GM23338 (cell line): ENCODE results near the gene GATA5. TPM values are rescaled to one million over a fixed set of nuclear protein-coding genes. Genes with fewer than 3 reads are reported as not detected.

Experiments
- ATAC-seq: fragments of 200-7000 bp; cut with Tn5 transposase; 3 replicates; pipeline ENCODE4 v1.9.1; 2020
- DNase-seq: peaks from one replicate; pipeline ENCODE4 v3.0.0-alpha.2; 2015; ENCODE audit warnings: low spot score
- H2AFZ ChIP-seq: fragments of 200-600 bp; sonication (generic); 2 replicates; pipeline ENCODE4 v1.8.0; 2016; ENCODE audit warnings: antibody characterized with exemption, mild to moderate bottlenecking, moderate library complexity
- H3F3A ChIP-seq: fragments of 200-600 bp; sonication (generic); replicated peaks from 2 replicates; pipeline ENCODE4 v1.8.0; 2017; ENCODE audit warnings: antibody characterized with exemption, mixed run types, low read depth
- H3K27ac ChIP-seq: fragments of 200-600 bp; sonication (generic); 2 replicates; pipeline ENCODE4 v1.6.1; 2016; ENCODE audit warnings: low read depth
- H3K27me3 ChIP-seq: fragments of 200-600 bp; sonication (generic); 2 replicates; pipeline ENCODE4 v1.8.0; 2016; ENCODE audit warnings: mild to moderate bottlenecking, mixed run types, moderate library complexity; ENCODE audit not compliant: insufficient read depth
- H3K36me3 ChIP-seq: fragments of 200-600 bp; sonication (generic); 2 replicates; pipeline ENCODE4 v1.8.0; 2016; ENCODE audit warnings: mild to moderate bottlenecking; ENCODE audit not compliant: insufficient read depth
- H3K4me1 ChIP-seq: fragments of 200-600 bp; sonication (generic); 2 replicates; pipeline ENCODE4 v1.8.0; 2016; ENCODE audit warnings: mild to moderate bottlenecking, moderate library complexity; ENCODE audit not compliant: insufficient read depth
- H3K4me2 ChIP-seq: fragments of 200-600 bp; sonication (generic); 2 replicates; pipeline ENCODE4 v1.7.1; 2017; ENCODE audit warnings: mixed run types
- H3K4me3 ChIP-seq: fragments of 200-600 bp; sonication (generic); 2 replicates; pipeline ENCODE4 v1.6.1; 2016; ENCODE audit warnings: mixed run types
- H3K79me2 ChIP-seq: fragments of 200-600 bp; sonication (generic); replicated peaks from 2 replicates; pipeline ENCODE4 v1.8.0; 2017; ENCODE audit warnings: mild to moderate bottlenecking; ENCODE audit not compliant: insufficient read depth
- H3K9me2 ChIP-seq: fragments of 200-600 bp; sonication (generic); 2 replicates; pipeline ENCODE4 v1.8.0; 2017; ENCODE audit not compliant: insufficient read depth
- H4K20me1 ChIP-seq: fragments of 200-600 bp; sonication (generic); replicated peaks from 2 replicates; pipeline ENCODE4 v1.8.0; 2017; ENCODE audit warnings: mild to moderate bottlenecking; ENCODE audit not compliant: insufficient read depth
- H3K27ac Mint-ChIP-seq: 2 replicates; pipeline ENCODE4 v1.8.0; 2020; ENCODE audit warnings: inconsistent platforms, mild to moderate bottlenecking, moderate library complexity, mixed read lengths
- H3K27me3 Mint-ChIP-seq: 3 replicates; pipeline ENCODE4 v1.8.0; 2022; ENCODE audit warnings: low read depth, mild to moderate bottlenecking, moderate library complexity, mixed read lengths, inconsistent platforms; ENCODE audit not compliant: insufficient read depth, poor library complexity
- H3K36me3 Mint-ChIP-seq: 3 replicates; pipeline ENCODE4 v1.8.0; 2021; ENCODE audit warnings: low read depth, mild to moderate bottlenecking, inconsistent platforms, moderate library complexity, mixed read lengths
- H3K4me1 Mint-ChIP-seq: 3 replicates; pipeline ENCODE4 v1.8.0; 2020; ENCODE audit warnings: mild to moderate bottlenecking, inconsistent platforms, mixed read lengths
- H3K4me3 Mint-ChIP-seq: 3 replicates; pipeline ENCODE4 v1.8.0; 2021; ENCODE audit warnings: moderate library complexity, mild to moderate bottlenecking, inconsistent platforms, mixed read lengths
- H3K9me3 Mint-ChIP-seq: 3 replicates; pipeline ENCODE4 v1.8.0; 2020; ENCODE audit warnings: moderate library complexity, mild to moderate bottlenecking, inconsistent platforms, mixed read lengths
- CREB1 ChIP-seq: fragments of 250-450 bp; sonication (Bioruptor Pico); IDR thresholded peaks from 2 replicates; pipeline ENCODE4 v1.5.0; 2020; ENCODE audit warnings: low read depth, mild to moderate bottlenecking, moderate library complexity
- CTCF ChIP-seq, 2 experiments: fragments of 200-600 bp in 1 of 2; sonication (generic) in 1 of 2; conservative IDR thresholded peaks; 2 replicates each; pipeline versions ENCODE4 v1.5.1 to v1.6.1; 2016 to 2017; ENCODE audit warnings: antibody characterized with exemption in 2 of 2, low read depth in 2 of 2, mild to moderate bottlenecking in 2 of 2, moderate library complexity in 1 of 2
- EZH2 ChIP-seq: fragments of 200-600 bp; sonication (generic); IDR thresholded peaks from one replicate; pipeline ENCODE4 v1.8.0; 2017; ENCODE audit warnings: antibody characterized with exemption, mild to moderate bottlenecking, low read depth; ENCODE audit not compliant: unreplicated experiment
- EZH2phosphoT487 ChIP-seq: fragments of 200-600 bp; sonication (generic); IDR thresholded peaks from one replicate; pipeline ENCODE4 v1.8.1; 2018; ENCODE audit warnings: antibody characterized with exemption; ENCODE audit not compliant: unreplicated experiment
- JUNB ChIP-seq: IDR thresholded peaks from one replicate; pipeline ENCODE4 v1.6.1; 2016; ENCODE audit warnings: antibody characterized with exemption; ENCODE audit not compliant: unreplicated experiment
- NANOG ChIP-seq: IDR thresholded peaks from 2 replicates; pipeline ENCODE4 v1.6.1; 2016; ENCODE audit warnings: antibody characterized with exemption, borderline replicate concordance
- POLR2AphosphoS5 ChIP-seq: IDR thresholded peaks from 2 replicates; pipeline ENCODE4 v1.6.1; 2016; ENCODE audit warnings: antibody characterized with exemption, low read depth
- REST ChIP-seq: IDR thresholded peaks from one replicate; pipeline ENCODE4 v1.6.1; 2018; ENCODE audit warnings: antibody characterized with exemption; ENCODE audit not compliant: unreplicated experiment
- STAT1 ChIP-seq: IDR thresholded peaks from one replicate; pipeline ENCODE4 v1.6.1; 2016; ENCODE audit warnings: antibody characterized with exemption; ENCODE audit not compliant: unreplicated experiment
- ZNF114 ChIP-seq: fragments of 250-450 bp; sonication (Bioruptor Pico); IDR thresholded peaks from 2 replicates; pipeline ENCODE4 v1.5.0; 2020; ENCODE audit warnings: mild to moderate bottlenecking, moderate library complexity
- ZNF331 ChIP-seq: fragments of 250-450 bp; sonication (Bioruptor Pico); IDR thresholded peaks from 2 replicates; pipeline ENCODE4 v1.5.0; 2020; ENCODE audit warnings: low read depth, mild to moderate bottlenecking, moderate library complexity
- long read RNA-seq: library from polyadenylated mRNA; unstranded; transcript quantifications from one replicate; pipeline ENCODE4 v2.0.0, GENCODE V29; 2020; ENCODE audit not compliant: unreplicated experiment
- polyA plus RNA-seq: library from polyadenylated mRNA; unstranded; fragments of >200 nt; fragmentation: Nextera tagmentation; extraction: Ambion mirVana; gene quantifications from 2 replicates; pipeline ENCODE4 v1.2.1, GENCODE V29; 2016
- total RNA-seq: library from RNA; depleted of rRNA; stranded (reverse); fragments of >200 nt; shearing (Covaris generic); gene quantifications from 2 replicates; pipeline ENCODE4 v1.2.3, GENCODE V29; 2014; rRNA removed
- TF ChIP-seq, protein P1 (sequence below): IDR thresholded peaks from 2 replicates; pipeline ENCODE4 v1.6.1; 2016; ENCODE audit warnings: antibody characterized with exemption

GATA5 gene
- total RNA-seq (0.73 and 1.2 TPM in 2 replicates), polyA plus RNA-seq (0.31 and 0.60 TPM in 2 replicates)
- long read RNA-seq, result 0 reads

GRCh38 chr20:62475772-62476055 lies at the start of gene GATA5:
TSS of gene GATA5 (minus strand) at chr20:62475995. CDS start at chr20:62475521, 474 bp downstream.
- no peak within 1 kb of the TSS for H3K27ac Mint-ChIP-seq
- no peaks in the 10 kb centered on the region for H4K20me1 ChIP-seq
- TF ChIP-seq ZNF114 (CRISPR knock-in tag), result no peak
- H3F3A ChIP-seq, result 0 out of 2 replicates have a peak, but pooled peaks cover 7% of the 10 kb centered on the region
- peaks cover 22% of the 10 kb centered on the region for H3K4me1 Mint-ChIP-seq
- no peaks in the 10 kb centered on the region for H3K79me2 ChIP-seq
- DNase-seq, result no peak
- ATAC-seq, result peak; percentile 11
- H2AFZ ChIP-seq, result peak within 1 kb of the TSS; percentile 83
- H3K9me3 Mint-ChIP-seq, result 0 out of 3 replicates have a peak, but pooled peaks cover 3% of the 10 kb centered on the region
- peaks cover 71% of the 10 kb centered on the region for H3K27me3 Mint-ChIP-seq
- H3K4me3 Mint-ChIP-seq, result peak within 1 kb of the TSS; percentile 63
- H3K4me1 ChIP-seq, result peaks cover 8% of the 10 kb centered on the region
- peaks cover 4% of the 10 kb centered on the region; the same call in 1 of the 3 replicates for H3K36me3 Mint-ChIP-seq
- H3K27ac ChIP-seq, result no peak within 1 kb of the TSS
- no peaks in the 10 kb centered on the region for H3K36me3 ChIP-seq
- H3K27me3 ChIP-seq, result peaks cover 66% of the 10 kb centered on the region
- no peaks in the 10 kb centered on the region for H3K9me2 ChIP-seq
- peak within 1 kb of the TSS; percentile 84 for H3K4me2 ChIP-seq
- peak within 1 kb of the TSS; percentile 64 for H3K4me3 ChIP-seq

DNA sequence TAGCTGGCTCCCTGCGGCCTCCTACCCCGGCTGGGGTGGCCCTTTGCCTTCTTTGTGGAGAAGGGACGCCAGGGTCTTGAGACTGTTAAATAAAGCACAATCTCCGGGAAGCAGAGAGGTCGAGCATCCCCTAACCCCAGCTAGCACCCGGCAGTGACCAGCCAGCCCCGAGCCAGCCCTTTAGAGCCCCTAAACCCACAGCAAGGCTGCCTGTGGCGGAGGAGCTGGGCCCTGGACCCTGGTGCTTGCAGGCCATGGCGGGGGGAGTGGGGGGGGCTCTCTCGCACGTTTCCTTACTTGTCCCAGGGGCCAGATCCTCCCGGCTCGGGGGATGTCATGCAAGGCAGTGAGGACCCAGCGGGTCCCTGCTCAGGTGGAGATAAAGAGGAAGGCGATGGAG lies 49.2 kb upstream of the GATA5 start:
- no peak overlapping the region for H3K27ac Mint-ChIP-seq
- no peaks in the 10 kb centered on the region for H3K36me3 ChIP-seq
- 0 out of 2 replicates have a peak, but pooled peaks cover 3% of the 10 kb centered on the region for H3F3A ChIP-seq
- ATAC-seq (peak; percentile 15), DNase-seq (no peak)
- H3K4me3 Mint-ChIP-seq, result no peak overlapping the region
- no peaks in the 10 kb centered on the region for H3K27me3 ChIP-seq
- no peaks in the 10 kb centered on the region for H3K36me3 Mint-ChIP-seq
- no peaks in the 10 kb centered on the region for H3K9me2 ChIP-seq
- H4K20me1 ChIP-seq, result no peaks in the 10 kb centered on the region
- no peaks in the 10 kb centered on the region for H3K9me3 Mint-ChIP-seq
- H3K4me3 ChIP-seq, result no peak overlapping the region; the same call in 1 of the 2 replicates
- H3K4me1 Mint-ChIP-seq, result peaks cover 21% of the 10 kb centered on the region
- peak overlapping the region; percentile 88 for H2AFZ ChIP-seq
- H3K27ac ChIP-seq, result no peak overlapping the region
- H3K4me1 ChIP-seq, result peaks cover 18% of the 10 kb centered on the region
- no peaks in the 10 kb centered on the region for H3K79me2 ChIP-seq
- peaks cover 18% of the 10 kb centered on the region for H3K27me3 Mint-ChIP-seq
- H3K4me2 ChIP-seq, result peak overlapping the region; percentile 75
- TF ChIP-seq EZH2phosphoT487, result no peak
- TF ChIP-seq, protein P1, sequence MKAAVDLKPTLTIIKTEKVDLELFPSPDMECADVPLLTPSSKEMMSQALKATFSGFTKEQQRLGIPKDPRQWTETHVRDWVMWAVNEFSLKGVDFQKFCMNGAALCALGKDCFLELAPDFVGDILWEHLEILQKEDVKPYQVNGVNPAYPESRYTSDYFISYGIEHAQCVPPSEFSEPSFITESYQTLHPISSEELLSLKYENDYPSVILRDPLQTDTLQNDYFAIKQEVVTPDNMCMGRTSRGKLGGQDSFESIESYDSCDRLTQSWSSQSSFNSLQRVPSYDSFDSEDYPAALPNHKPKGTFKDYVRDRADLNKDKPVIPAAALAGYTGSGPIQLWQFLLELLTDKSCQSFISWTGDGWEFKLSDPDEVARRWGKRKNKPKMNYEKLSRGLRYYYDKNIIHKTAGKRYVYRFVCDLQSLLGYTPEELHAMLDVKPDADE, result no peak
- TF ChIP-seq JUNB, result no peak
- TF ChIP-seq ZNF331 (CRISPR knock-in tag), result no peak
- no peak for TF ChIP-seq CTCF (conservative IDR thresholded peaks at IDR 0.05; ENCODE audit: low read depth in 2 of 2)
- TF ChIP-seq NANOG, result no peak
- no peak for TF ChIP-seq CREB1 (CRISPR knock-in tag)
- TF ChIP-seq STAT1, result no peak
- TF ChIP-seq POLR2AphosphoS5, result no peak
- no peak for TF ChIP-seq ZNF114 (CRISPR knock-in tag)
- TF ChIP-seq EZH2, result no peak
- no peak for TF ChIP-seq REST
